WI38 (cell line): Measurements from ENCODE around the gene ICA1.
"Not testable (repeated sequence)": the region's sequence is repeated elsewhere in the genome, so short reads cannot be mapped to it uniquely, and the experiment has no call there.

ENCODE experiments used
- H3K4me3 ChIP-seq: 2 replicates; pipeline ENCODE4 v1.5.1; 2011; ENCODE audit warnings: low read depth, mild to moderate bottlenecking, control low read depth, low read length
- CTCF ChIP-seq: IDR thresholded peaks from 2 replicates; pipeline ENCODE4 v1.5.1; 2012; ENCODE audit warnings: low read depth, mild to moderate bottlenecking, control low read depth, low read length

Gene ICA1

GRCh38 chr7:8261711-8262695, at the start of gene ICA1:
Gene ICA1, minus strand, starts transcription at chr7:8262167. Its CDS starts 26,241 bp downstream, at chr7:8235926.
- H3K4me3 ChIP-seq: peak within 1 kb of the TSS; percentile 23; the same call in 1 of the 2 replicates
- TF ChIP-seq CTCF: no peak

- no peak overlapping the region for H3K4me3 ChIP-seq
- no peak for TF ChIP-seq CTCF
These were observed 48.9 kb upstream of the ICA1 start for GRCh38 chr7:8310876-8311275.

GRCh38 chr7:8305625-8306388, 43.8 kb upstream of the ICA1 start:
- H3K4me3 ChIP-seq: no peak overlapping the region
- TF ChIP-seq CTCF: no peak

- H3K4me3 ChIP-seq: no peak overlapping the region
- TF ChIP-seq CTCF: no peak
These were observed 43.1 kb upstream of the ICA1 start for GRCh38 chr7:8305104-8305503.

GRCh38 chr7:8303904-8304528, 42.0 kb upstream of the ICA1 start:
- no peak overlapping the region for H3K4me3 ChIP-seq
- TF ChIP-seq CTCF: no peak

GRCh38 chr7:8297023-8297422, 35.1 kb upstream of the ICA1 start:
- not testable (repeated sequence) for H3K4me3 ChIP-seq

- no peak for TF ChIP-seq CTCF
- H3K4me3 ChIP-seq: no peak overlapping the region
These were observed 34.3 kb upstream of the ICA1 start for GRCh38 chr7:8296362-8296659.
